BJ (cell line): ENCODE results near the gene KDM4C. TPM values are rescaled to one million over a fixed set of nuclear protein-coding genes. Genes with fewer than 3 reads are reported as not detected.

Experiments
- CTCF ChIA-PET: fragments of 350-600 bp; formaldehyde crosslinking; extraction: SDS; loops from one replicate; lab custom pipeline; 2021; ENCODE audit warnings: antibody characterized with exemption, inconsistent platforms; lab: Yijun Ruan, JAX
- POLR2A ChIA-PET: fragments of 300-600 bp; sonication (Branson Sonifier 250); formaldehyde crosslinking; extraction: SDS; loops from one replicate; lab custom pipeline; 2021; ENCODE audit warnings: antibody characterized with exemption; lab: Charles Lee
- DNase-seq: peaks from one replicate; pipeline ENCODE4 v3.0.0-alpha.2; 2011; ENCODE audit warnings: low read depth
- H3K27me3 ChIP-seq: 2 replicates; pipeline ENCODE4 v1.6.0; 2011; ENCODE audit warnings: low read length; ENCODE audit not compliant: control insufficient read depth, insufficient read depth
- H3K36me3 ChIP-seq: 2 replicates; pipeline ENCODE4 v1.5.1; 2011; ENCODE audit warnings: low read length; ENCODE audit not compliant: control insufficient read depth, insufficient read depth
- H3K4me3 ChIP-seq: 2 replicates; pipeline ENCODE4 v1.5.1; 2011; ENCODE audit warnings: low read depth, mild to moderate bottlenecking, control low read depth, low read length
- polyA plus RNA-seq: library from polyadenylated mRNA; depleted of rRNA; stranded (reverse); fragments of >200 nt; gene quantifications from 2 replicates; pipeline ENCODE4 v1.2.3, GENCODE V29; 2011
- TF ChIP-seq, protein P1 (sequence below): IDR thresholded peaks from 2 replicates; pipeline ENCODE4 v1.5.1; 2011; ENCODE audit warnings: low read depth, mild to moderate bottlenecking, control low read depth, inconsistent platforms, low read length, moderate library complexity; ENCODE audit not compliant: insufficient read depth

KDM4C gene
- polyA plus RNA-seq, 1 experiment: 11.3 TPM

DNA sequence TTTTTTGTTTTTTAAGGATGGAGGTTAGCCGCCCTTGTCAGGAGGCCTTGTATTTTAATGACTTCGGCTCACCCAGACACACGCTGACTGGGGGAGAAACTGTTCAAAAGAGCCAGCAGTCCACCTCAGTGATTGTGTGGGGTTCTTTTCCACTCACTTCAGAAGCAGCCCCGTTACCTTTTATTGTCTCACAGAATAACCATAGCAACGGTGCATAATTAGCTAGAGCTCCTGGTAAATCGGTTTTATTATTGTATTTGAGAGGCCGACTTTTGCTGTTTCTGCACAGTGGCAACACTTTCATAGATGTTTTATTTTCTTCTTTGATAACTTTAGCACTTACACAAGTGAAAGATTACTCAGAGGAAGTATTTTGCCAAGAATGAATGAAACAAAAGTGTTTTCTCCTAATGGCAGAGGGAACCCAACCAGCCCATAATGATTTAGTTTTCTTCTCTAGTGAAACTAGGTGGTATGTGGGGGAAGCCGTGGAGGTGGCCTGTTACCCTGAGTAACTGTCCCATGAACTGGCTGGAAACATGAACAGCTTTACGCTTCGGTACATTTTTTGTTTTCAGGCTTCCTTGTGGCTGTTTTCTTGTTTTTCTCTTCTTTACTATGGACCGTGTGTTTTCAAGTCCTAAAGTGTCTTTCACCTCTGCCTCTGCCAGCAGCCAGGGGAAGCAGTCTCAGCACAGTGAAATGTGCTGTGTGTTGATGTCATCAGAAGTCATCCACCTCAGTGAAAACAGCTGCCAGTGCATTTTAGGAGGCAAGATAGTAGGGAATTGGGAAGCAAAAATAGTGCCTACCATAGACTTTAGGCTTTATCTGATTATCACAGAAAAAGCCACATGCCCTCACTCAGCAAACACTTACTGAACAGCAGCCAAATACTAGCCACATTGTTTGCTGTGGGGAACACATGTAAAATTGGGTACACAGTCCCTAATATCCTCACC lies 414.7 kb downstream of the KDM4C start:
- no peaks in the 10 kb centered on the region for H3K27me3 ChIP-seq
- no peaks in the 10 kb centered on the region for H3K36me3 ChIP-seq
- H3K4me3 ChIP-seq: no peak overlapping the region
- TF ChIP-seq, protein P1, sequence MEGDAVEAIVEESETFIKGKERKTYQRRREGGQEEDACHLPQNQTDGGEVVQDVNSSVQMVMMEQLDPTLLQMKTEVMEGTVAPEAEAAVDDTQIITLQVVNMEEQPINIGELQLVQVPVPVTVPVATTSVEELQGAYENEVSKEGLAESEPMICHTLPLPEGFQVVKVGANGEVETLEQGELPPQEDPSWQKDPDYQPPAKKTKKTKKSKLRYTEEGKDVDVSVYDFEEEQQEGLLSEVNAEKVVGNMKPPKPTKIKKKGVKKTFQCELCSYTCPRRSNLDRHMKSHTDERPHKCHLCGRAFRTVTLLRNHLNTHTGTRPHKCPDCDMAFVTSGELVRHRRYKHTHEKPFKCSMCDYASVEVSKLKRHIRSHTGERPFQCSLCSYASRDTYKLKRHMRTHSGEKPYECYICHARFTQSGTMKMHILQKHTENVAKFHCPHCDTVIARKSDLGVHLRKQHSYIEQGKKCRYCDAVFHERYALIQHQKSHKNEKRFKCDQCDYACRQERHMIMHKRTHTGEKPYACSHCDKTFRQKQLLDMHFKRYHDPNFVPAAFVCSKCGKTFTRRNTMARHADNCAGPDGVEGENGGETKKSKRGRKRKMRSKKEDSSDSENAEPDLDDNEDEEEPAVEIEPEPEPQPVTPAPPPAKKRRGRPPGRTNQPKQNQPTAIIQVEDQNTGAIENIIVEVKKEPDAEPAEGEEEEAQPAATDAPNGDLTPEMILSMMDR: no peak
- POLR2A ChIA-PET: no interaction called here
- no peak for DNase-seq
- CTCF ChIA-PET: interaction anchor here (1.0 kb wide), 1 partner anchor 119 kb away, joined by 3 read pairs; no protein-coding TSS in a partner anchor

GRCh38 chr9:7173139-7173538 lies 415.4 kb downstream of the KDM4C start:
- no peak for DNase-seq

GRCh38 chr9:7174301-7174700 lies 416.5 kb downstream of the KDM4C start:
- Histone ChIP-seq H3K27me3 (no peaks in the 10 kb centered on the region), H3K4me3 (no peak overlapping the region), H3K36me3 (no peaks in the 10 kb centered on the region)
- no peak for DNase-seq
- TF ChIP-seq, protein P1: no peak
- POLR2A ChIA-PET: no interaction called here
- CTCF ChIA-PET: interaction anchor here (1.1 kb wide), 1 partner anchor 12 kb away, joined by 7 read pairs; no protein-coding TSS in a partner anchor

More at GRCh38 chr9:7173139-7173538, 415.4 kb downstream of the KDM4C start:
- Histone ChIP-seq H3K27me3 (no peaks in the 10 kb centered on the region), H3K4me3 (no peak overlapping the region), H3K36me3 (no peaks in the 10 kb centered on the region)
- ChIA-PET POLR2A (no interaction called here), CTCF (no interaction called here)
- TF ChIP-seq, protein P1: no peak

- TF ChIP-seq, protein P1: no peak
- POLR2A ChIA-PET: no interaction called here
- no peak overlapping the region for H3K4me3 ChIP-seq
- CTCF ChIA-PET: interaction anchor here (1.1 kb wide), 1 partner anchor 11 kb away, joined by 7 read pairs; no protein-coding TSS in a partner anchor
- H3K27me3 ChIP-seq: no peaks in the 10 kb centered on the region
- DNase-seq: no peak
- H3K36me3 ChIP-seq: no peaks in the 10 kb centered on the region
Observed at GRCh38 chr9:7174884-7175283, 417.1 kb downstream of the KDM4C start.

DNA sequence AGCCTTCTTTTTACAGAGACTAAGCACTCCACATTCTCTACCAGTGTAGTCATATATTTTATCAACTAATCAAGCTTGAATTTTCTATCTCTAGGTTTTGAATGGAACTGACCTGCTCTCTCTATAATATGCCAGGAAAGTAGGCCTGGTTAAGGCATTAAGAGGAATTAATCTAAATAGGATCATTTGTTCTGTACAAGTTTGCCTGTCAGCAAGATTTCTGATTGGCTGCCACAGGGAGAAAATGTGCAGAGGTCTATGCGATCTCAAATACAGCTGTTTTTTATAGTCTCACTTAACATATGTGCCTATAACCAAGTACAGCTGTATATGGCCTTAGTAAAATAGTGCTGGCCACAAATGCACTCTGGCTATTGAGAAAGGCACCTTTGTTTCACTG lies 418.8 kb downstream of the KDM4C start:
- H3K27me3 ChIP-seq: no peaks in the 10 kb centered on the region
- no peaks in the 10 kb centered on the region for H3K36me3 ChIP-seq
- no peak overlapping the region for H3K4me3 ChIP-seq
- TF ChIP-seq, protein P1: no peak
- no peak for DNase-seq
- POLR2A ChIA-PET: no interaction called here
- CTCF ChIA-PET: interaction anchor here (1.1 to 1.2 kb wide), 2 partner anchors 9 to 269 kb away, joined by 3 read pairs; no protein-coding TSS in a partner anchor
